SK-N-SH (cell line): ENCODE results near the gene ANKMY1. TPM values are rescaled to one million over a fixed set of nuclear protein-coding genes. Genes with fewer than 3 reads are reported as not detected.

Experiments used
- CTCF ChIA-PET: fragments of 300-600, 350-600 bp; formaldehyde crosslinking; extraction: SDS; loops from one replicate; lab custom pipeline; 2021; lab: Yijun Ruan, JAX
- POLR2A ChIA-PET: fragments of 350-600 bp; sonication (Branson Sonifier 250); formaldehyde crosslinking; extraction: SDS; loops from one replicate; lab custom pipeline; 2020; ENCODE audit warnings: antibody characterized with exemption, inconsistent platforms; lab: Yijun Ruan, JAX
- DNase-seq: peaks from one replicate; pipeline ENCODE4 v3.0.0; 2012
- H2AFZ ChIP-seq: fragments of 200-600 bp; sonication (generic); 2 replicates; pipeline ENCODE4 v1.8.1; 2016; ENCODE audit warnings: antibody characterized with exemption, mild to moderate bottlenecking, low read depth
- H3F3A ChIP-seq: fragments of 200-600 bp; sonication (generic); replicated peaks from 2 replicates; pipeline ENCODE3; 2016; ENCODE audit warnings: antibody characterized with exemption, mild to moderate bottlenecking; ENCODE audit not compliant: insufficient read depth
- H3K27ac ChIP-seq, 2 experiments: fragments of 200-500 bp in 1 of 2; fragments of 200-600 bp in 1 of 2; sonication (Bioruptor generic) in 1 of 2; sonication (generic), shearing (Covaris generic) in 1 of 2; 2 replicates each; pipeline versions ENCODE4 v1.5.1 to v1.6.1; 2014 to 2016; ENCODE audit warnings: low read depth in 2 of 2, inconsistent platforms in 1 of 2, low read length in 1 of 2, mild to moderate bottlenecking in 1 of 2, mixed read lengths in 1 of 2
- H3K27me3 ChIP-seq: fragments of 200-600 bp; sonication (generic), shearing (Covaris generic); 2 replicates; pipeline ENCODE4 v1.6.1; 2016; ENCODE audit warnings: mixed run types; ENCODE audit not compliant: insufficient read depth
- H3K36me3 ChIP-seq, 2 experiments: fragments of 200-500 bp in 1 of 2; fragments of 200-600 bp in 1 of 2; sonication (Bioruptor generic) in 1 of 2; sonication (generic) in 1 of 2; replicated peaks in 1 of 2; 2 replicates each; pipeline versions ENCODE3 to v1.5.1; 2014 to 2016; ENCODE audit warnings: low read length in 1 of 2, mild to moderate bottlenecking in 1 of 2; ENCODE audit not compliant: insufficient read depth in 2 of 2, control insufficient read depth in 1 of 2
- H3K4me1 ChIP-seq, 2 experiments: fragments of 200-500 bp in 1 of 2; fragments of 200-600 bp in 1 of 2; sonication (Bioruptor generic) in 1 of 2; sonication (generic), shearing (Covaris generic) in 1 of 2; 2 replicates each; pipeline versions ENCODE4 v1.5.1 to v1.6.1; 2014 to 2016; ENCODE audit warnings: low read depth in 1 of 2, low read length in 1 of 2, mixed run types in 1 of 2; ENCODE audit not compliant: insufficient read depth in 2 of 2, control insufficient read depth in 1 of 2
- H3K4me2 ChIP-seq: fragments of 200-600 bp; sonication (generic), shearing (Covaris generic); 2 replicates; pipeline ENCODE4 v1.6.1; 2017; ENCODE audit warnings: mixed run types
- H3K4me3 ChIP-seq, 2 experiments: fragments of 200-500 bp in 1 of 2; fragments of 200-600 bp in 1 of 2; sonication (Bioruptor generic) in 1 of 2; sonication (generic), shearing (Covaris generic) in 1 of 2; 2 replicates each; pipeline versions ENCODE4 v1.5.1 to v1.8.1; 2014 to 2016; ENCODE audit warnings: low read depth in 2 of 2, inconsistent platforms in 1 of 2, low read length in 1 of 2, mild to moderate bottlenecking in 1 of 2, mixed read lengths in 1 of 2, moderate library complexity in 1 of 2
- H3K79me2 ChIP-seq: fragments of 200-600 bp; sonication (generic); 2 replicates; pipeline ENCODE4 v1.8.1; 2017; ENCODE audit warnings: mild to moderate bottlenecking; ENCODE audit not compliant: insufficient read depth
- H3K9ac ChIP-seq: fragments of 200-600 bp; sonication (generic); 2 replicates; pipeline ENCODE4 v1.6.1; 2017; ENCODE audit warnings: mixed run types
- H3K9me2 ChIP-seq: fragments of 200-600 bp; sonication (generic); 2 replicates; pipeline ENCODE4 v1.6.1; 2017; ENCODE audit warnings: mixed run types
- H3K9me3 ChIP-seq: fragments of 200-600 bp; sonication (generic); 2 replicates; pipeline ENCODE4 v1.6.1; 2017; ENCODE audit warnings: mixed run types, mild to moderate bottlenecking, moderate library complexity
- H4K20me1 ChIP-seq: fragments of 200-600 bp; sonication (generic); 2 replicates; pipeline ENCODE4 v1.6.1; 2017; ENCODE audit warnings: mild to moderate bottlenecking, mixed run types; ENCODE audit not compliant: insufficient read depth
- EP300 ChIP-seq, 2 experiments: IDR thresholded peaks; 2 replicates each; pipeline versions ENCODE4 v1.4.0 to v1.6.1; 2012; ENCODE audit warnings: borderline replicate concordance in 1 of 2, low read depth in 1 of 2, low read length in 1 of 2
- GABPA ChIP-seq: IDR thresholded peaks from 2 replicates; pipeline ENCODE4 v1.4.0; 2012; ENCODE audit warnings: low read depth, mild to moderate bottlenecking
- GATA2 ChIP-seq: sonication (generic); formaldehyde crosslinking; IDR thresholded peaks from 2 replicates; pipeline ENCODE4 v1.5.0; 2020; ENCODE audit warnings: mild to moderate bottlenecking, missing genetic modification reagents
- JUND ChIP-seq: IDR thresholded peaks from 2 replicates; pipeline ENCODE4 v1.4.0; 2012
- NFIC ChIP-seq: IDR thresholded peaks from 2 replicates; pipeline ENCODE4 v1.4.0; 2012; ENCODE audit warnings: borderline replicate concordance
- NRF1 ChIP-seq: IDR thresholded peaks from 2 replicates; pipeline ENCODE4 v1.6.1; 2012; ENCODE audit warnings: low read depth, mild to moderate bottlenecking, low read length
- RFX5 ChIP-seq: IDR thresholded peaks from 2 replicates; pipeline ENCODE4 v1.6.1; 2012; ENCODE audit warnings: mild to moderate bottlenecking, improper control_type of control experiment, low read length
- TAF1 ChIP-seq: IDR thresholded peaks from 2 replicates; pipeline ENCODE4 v1.6.1; 2012; ENCODE audit warnings: low read depth, mild to moderate bottlenecking, low read length, moderate library complexity, borderline replicate concordance
- TEAD4 ChIP-seq: IDR thresholded peaks from 2 replicates; pipeline ENCODE4 v1.4.0; 2012; ENCODE audit warnings: mild to moderate bottlenecking, borderline replicate concordance; ENCODE audit not compliant: insufficient read depth
- YY1 ChIP-seq: IDR thresholded peaks from 2 replicates; pipeline ENCODE4 v1.4.0; 2012; ENCODE audit warnings: low read depth, mild to moderate bottlenecking
- ZBTB33 ChIP-seq: IDR thresholded peaks from 2 replicates; pipeline ENCODE4 v1.4.0; 2012; ENCODE audit warnings: low read depth, borderline replicate concordance
- WGBS: methylation state at CpG from one replicate; pipeline ENCODE4 v1.1.6; 2017; ENCODE audit warnings: low lambda C conversion rate; 5-methylcytosine and 5-hydroxymethylcytosine counted together
- polyA plus RNA-seq, 3 experiments: library from polyadenylated mRNA; depleted of rRNA; stranded (reverse); fragments of >200 nt; gene quantifications; 2 replicates each; pipeline ENCODE4 v1.2.3, GENCODE V29; 2012
- TF ChIP-seq, protein P1 (sequence below): IDR thresholded peaks from 2 replicates; pipeline ENCODE4 v1.6.1; 2012; ENCODE audit warnings: mild to moderate bottlenecking, low read depth, low read length, moderate library complexity

ANKMY1 gene
- polyA plus RNA-seq, 1 of the 3 experiments (the other 2 are of a cell fraction), result 12.1 TPM

GRCh38 chr2:240530181-240530580 lies 27.6 kb downstream of the ANKMY1 start (continued):
- no peak for TF ChIP-seq NRF1

GRCh38 chr2:240529344-240529999 lies 28.3 kb downstream of the ANKMY1 start:
- no peaks in the 10 kb centered on the region for H3K4me1 ChIP-seq
- no peak overlapping the region for H2AFZ ChIP-seq
- H3K4me3 ChIP-seq, result no peak overlapping the region
- H3K9me2 ChIP-seq, result no peaks in the 10 kb centered on the region
- peaks cover 3% of the 10 kb centered on the region for H3F3A ChIP-seq
- peaks cover 24% of the 10 kb centered on the region; the same call in 1 of the 2 replicates for H3K9me3 ChIP-seq
- H3K27me3 ChIP-seq, result no peaks in the 10 kb centered on the region
- H3K36me3 ChIP-seq, result peaks cover 3 to 41% of the 10 kb centered on the region in 2 experiments
- WGBS, result 93% methylated on average over 16 of the region's 16 CpGs
- POLR2A ChIA-PET, result no interaction called here
- no peak overlapping the region for H3K27ac ChIP-seq
- no peak for DNase-seq
- no peak overlapping the region for H3K9ac ChIP-seq
- H3K4me2 ChIP-seq, result no peak overlapping the region
- no peaks in the 10 kb centered on the region for H3K79me2 ChIP-seq
- TF ChIP-seq YY1, result no peak
- TF ChIP-seq JUND, result no peak
- TF ChIP-seq ZBTB33, result no peak
- no peak for TF ChIP-seq GATA2 (CRISPR knock-in tag)
- no peak for TF ChIP-seq GABPA
- no peak for TF ChIP-seq NRF1
- no peak for TF ChIP-seq EP300 (IDR thresholded peaks at IDR 0.05; ENCODE audit: borderline replicate concordance in 1 of 2, low read depth in 1 of 2, low read length in 1 of 2)
- no peak for TF ChIP-seq RFX5
- no peak for TF ChIP-seq TEAD4
- no peak for TF ChIP-seq NFIC
- TF ChIP-seq, protein P1, sequence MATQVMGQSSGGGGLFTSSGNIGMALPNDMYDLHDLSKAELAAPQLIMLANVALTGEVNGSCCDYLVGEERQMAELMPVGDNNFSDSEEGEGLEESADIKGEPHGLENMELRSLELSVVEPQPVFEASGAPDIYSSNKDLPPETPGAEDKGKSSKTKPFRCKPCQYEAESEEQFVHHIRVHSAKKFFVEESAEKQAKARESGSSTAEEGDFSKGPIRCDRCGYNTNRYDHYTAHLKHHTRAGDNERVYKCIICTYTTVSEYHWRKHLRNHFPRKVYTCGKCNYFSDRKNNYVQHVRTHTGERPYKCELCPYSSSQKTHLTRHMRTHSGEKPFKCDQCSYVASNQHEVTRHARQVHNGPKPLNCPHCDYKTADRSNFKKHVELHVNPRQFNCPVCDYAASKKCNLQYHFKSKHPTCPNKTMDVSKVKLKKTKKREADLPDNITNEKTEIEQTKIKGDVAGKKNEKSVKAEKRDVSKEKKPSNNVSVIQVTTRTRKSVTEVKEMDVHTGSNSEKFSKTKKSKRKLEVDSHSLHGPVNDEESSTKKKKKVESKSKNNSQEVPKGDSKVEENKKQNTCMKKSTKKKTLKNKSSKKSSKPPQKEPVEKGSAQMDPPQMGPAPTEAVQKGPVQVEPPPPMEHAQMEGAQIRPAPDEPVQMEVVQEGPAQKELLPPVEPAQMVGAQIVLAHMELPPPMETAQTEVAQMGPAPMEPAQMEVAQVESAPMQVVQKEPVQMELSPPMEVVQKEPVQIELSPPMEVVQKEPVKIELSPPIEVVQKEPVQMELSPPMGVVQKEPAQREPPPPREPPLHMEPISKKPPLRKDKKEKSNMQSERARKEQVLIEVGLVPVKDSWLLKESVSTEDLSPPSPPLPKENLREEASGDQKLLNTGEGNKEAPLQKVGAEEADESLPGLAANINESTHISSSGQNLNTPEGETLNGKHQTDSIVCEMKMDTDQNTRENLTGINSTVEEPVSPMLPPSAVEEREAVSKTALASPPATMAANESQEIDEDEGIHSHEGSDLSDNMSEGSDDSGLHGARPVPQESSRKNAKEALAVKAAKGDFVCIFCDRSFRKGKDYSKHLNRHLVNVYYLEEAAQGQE, result no peak
- TF ChIP-seq TAF1, result no peak
- TF ChIP-seq, all 33 proteins: peak for 0
- no peaks in the 10 kb centered on the region for H4K20me1 ChIP-seq
- CTCF ChIA-PET, result interaction anchor here (1.2 to 1.6 kb wide), 2 partner anchors 15 to 37 kb away, joined by 4 read pairs; no protein-coding TSS in a partner anchor
